ENCODE measurements around the gene LRRC8A. TPM values are rescaled to one million over a fixed set of nuclear protein-coding genes. Genes with fewer than 3 reads are reported as not detected.

Gene LRRC8A
- total and polyA plus RNA-seq, 2 of the 13 experiments (the other 11 are each of a cell fraction or from before 2014, with no cell fraction given): 16.1 to 40.6 TPM

DNA sequence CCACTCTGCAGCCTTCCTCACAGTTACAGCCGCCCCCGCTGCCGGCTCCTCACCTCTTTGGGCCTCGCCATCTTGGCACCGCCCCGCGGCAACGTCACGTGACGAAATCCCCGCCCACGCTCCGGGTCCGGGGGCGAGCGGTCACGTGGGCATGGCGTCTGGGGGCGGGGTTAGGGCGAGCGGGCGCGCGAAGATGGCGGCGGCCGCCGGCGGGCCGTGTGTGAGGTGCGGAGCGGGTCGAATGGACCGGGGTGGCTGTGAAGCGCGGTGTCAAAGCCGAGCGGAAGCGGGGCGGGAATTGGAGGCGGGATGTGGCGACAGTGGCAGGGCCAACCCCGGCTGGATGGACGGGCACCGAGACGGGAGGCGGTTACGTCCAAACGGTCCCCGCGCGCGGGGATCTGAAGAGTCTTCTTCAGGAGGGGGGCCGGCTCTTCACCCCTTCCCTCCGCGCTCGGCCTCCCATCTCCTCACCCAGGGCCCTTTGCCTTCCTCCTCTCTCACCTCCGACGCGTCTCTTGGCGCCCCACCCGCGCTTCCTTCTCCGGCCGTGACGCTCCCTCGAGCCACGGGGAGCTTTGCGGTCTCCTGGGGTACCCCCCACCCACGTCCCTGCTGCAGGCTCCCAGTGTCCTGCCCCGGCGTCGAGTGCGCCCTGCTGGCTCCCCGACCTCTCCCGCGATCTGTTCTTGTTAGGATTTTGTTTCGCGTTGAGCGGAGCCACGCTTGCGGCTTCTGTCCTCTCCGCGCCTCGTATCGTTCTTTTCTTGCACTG lies 65.8 kb downstream of the LRRC8A start, which contains the start of the genes DOLK and NUP188 (continued):
- TF ChIP-seq, protein P1, sequence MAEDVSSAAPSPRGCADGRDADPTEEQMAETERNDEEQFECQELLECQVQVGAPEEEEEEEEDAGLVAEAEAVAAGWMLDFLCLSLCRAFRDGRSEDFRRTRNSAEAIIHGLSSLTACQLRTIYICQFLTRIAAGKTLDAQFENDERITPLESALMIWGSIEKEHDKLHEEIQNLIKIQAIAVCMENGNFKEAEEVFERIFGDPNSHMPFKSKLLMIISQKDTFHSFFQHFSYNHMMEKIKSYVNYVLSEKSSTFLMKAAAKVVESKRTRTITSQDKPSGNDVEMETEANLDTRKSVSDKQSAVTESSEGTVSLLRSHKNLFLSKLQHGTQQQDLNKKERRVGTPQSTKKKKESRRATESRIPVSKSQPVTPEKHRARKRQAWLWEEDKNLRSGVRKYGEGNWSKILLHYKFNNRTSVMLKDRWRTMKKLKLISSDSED (CRISPR knock-in tag; IDR thresholded peaks at IDR 0.05): no peak
- TF ChIP-seq CENPX (CRISPR knock-in tag; IDR thresholded peaks at IDR 0.05) (no peak), ZNF143 (CRISPR knock-in tag; IDR thresholded peaks at IDR 0.05) (no peak), NR2C2 (CRISPR knock-in tag; IDR thresholded peaks at IDR 0.05; ENCODE audit: borderline replicate concordance) (peak; percentile 61; the same call in 1 of the 2 replicates), YEATS4 (CRISPR knock-in tag; IDR thresholded peaks at IDR 0.05; ENCODE audit: borderline replicate concordance) (peak; percentile 81; the same call in 1 of the 2 replicates), ZNF207 (IDR thresholded peaks at IDR 0.05; ENCODE audit: borderline replicate concordance) (no peak; the same call in 1 of the 2 replicates), ZSCAN20 (CRISPR knock-in tag; IDR thresholded peaks at IDR 0.05; ENCODE audit: borderline replicate concordance) (no peak), ZFYVE20 (CRISPR knock-in tag; IDR thresholded peaks at IDR 0.05; ENCODE audit: borderline replicate concordance, low read depth) (no peak), PRMT3 (CRISPR knock-in tag; IDR thresholded peaks at IDR 0.05; ENCODE audit: borderline replicate concordance, low read depth) (no peak), HOXA5 (CRISPR knock-in tag; IDR thresholded peaks at IDR 0.05) (peak; percentile 81; the same call in 1 of the 2 replicates), ZNF558 (CRISPR knock-in tag; IDR thresholded peaks at IDR 0.05; ENCODE audit: borderline replicate concordance) (0 out of 2 replicates have a peak, but pooled peaks have one; percentile 63), SP140L (CRISPR knock-in tag; IDR thresholded peaks at IDR 0.05; ENCODE audit: borderline replicate concordance) (no peak), NFE2L2 (IDR thresholded peaks at IDR 0.05; ENCODE audit: low read length) (no peak), CBX1 (IDR thresholded peaks at IDR 0.05; ENCODE audit: low read depth) (no peak), CC2D1A (CRISPR knock-in tag; IDR thresholded peaks at IDR 0.05) (no peak), NR2F6 (IDR thresholded peaks at IDR 0.05) (no peak), NR2F6 (CRISPR knock-in tag; IDR thresholded peaks at IDR 0.05) (0 out of 2 replicates have a peak, but pooled peaks have one; percentile 7)
- TF ChIP-seq, protein P2, sequence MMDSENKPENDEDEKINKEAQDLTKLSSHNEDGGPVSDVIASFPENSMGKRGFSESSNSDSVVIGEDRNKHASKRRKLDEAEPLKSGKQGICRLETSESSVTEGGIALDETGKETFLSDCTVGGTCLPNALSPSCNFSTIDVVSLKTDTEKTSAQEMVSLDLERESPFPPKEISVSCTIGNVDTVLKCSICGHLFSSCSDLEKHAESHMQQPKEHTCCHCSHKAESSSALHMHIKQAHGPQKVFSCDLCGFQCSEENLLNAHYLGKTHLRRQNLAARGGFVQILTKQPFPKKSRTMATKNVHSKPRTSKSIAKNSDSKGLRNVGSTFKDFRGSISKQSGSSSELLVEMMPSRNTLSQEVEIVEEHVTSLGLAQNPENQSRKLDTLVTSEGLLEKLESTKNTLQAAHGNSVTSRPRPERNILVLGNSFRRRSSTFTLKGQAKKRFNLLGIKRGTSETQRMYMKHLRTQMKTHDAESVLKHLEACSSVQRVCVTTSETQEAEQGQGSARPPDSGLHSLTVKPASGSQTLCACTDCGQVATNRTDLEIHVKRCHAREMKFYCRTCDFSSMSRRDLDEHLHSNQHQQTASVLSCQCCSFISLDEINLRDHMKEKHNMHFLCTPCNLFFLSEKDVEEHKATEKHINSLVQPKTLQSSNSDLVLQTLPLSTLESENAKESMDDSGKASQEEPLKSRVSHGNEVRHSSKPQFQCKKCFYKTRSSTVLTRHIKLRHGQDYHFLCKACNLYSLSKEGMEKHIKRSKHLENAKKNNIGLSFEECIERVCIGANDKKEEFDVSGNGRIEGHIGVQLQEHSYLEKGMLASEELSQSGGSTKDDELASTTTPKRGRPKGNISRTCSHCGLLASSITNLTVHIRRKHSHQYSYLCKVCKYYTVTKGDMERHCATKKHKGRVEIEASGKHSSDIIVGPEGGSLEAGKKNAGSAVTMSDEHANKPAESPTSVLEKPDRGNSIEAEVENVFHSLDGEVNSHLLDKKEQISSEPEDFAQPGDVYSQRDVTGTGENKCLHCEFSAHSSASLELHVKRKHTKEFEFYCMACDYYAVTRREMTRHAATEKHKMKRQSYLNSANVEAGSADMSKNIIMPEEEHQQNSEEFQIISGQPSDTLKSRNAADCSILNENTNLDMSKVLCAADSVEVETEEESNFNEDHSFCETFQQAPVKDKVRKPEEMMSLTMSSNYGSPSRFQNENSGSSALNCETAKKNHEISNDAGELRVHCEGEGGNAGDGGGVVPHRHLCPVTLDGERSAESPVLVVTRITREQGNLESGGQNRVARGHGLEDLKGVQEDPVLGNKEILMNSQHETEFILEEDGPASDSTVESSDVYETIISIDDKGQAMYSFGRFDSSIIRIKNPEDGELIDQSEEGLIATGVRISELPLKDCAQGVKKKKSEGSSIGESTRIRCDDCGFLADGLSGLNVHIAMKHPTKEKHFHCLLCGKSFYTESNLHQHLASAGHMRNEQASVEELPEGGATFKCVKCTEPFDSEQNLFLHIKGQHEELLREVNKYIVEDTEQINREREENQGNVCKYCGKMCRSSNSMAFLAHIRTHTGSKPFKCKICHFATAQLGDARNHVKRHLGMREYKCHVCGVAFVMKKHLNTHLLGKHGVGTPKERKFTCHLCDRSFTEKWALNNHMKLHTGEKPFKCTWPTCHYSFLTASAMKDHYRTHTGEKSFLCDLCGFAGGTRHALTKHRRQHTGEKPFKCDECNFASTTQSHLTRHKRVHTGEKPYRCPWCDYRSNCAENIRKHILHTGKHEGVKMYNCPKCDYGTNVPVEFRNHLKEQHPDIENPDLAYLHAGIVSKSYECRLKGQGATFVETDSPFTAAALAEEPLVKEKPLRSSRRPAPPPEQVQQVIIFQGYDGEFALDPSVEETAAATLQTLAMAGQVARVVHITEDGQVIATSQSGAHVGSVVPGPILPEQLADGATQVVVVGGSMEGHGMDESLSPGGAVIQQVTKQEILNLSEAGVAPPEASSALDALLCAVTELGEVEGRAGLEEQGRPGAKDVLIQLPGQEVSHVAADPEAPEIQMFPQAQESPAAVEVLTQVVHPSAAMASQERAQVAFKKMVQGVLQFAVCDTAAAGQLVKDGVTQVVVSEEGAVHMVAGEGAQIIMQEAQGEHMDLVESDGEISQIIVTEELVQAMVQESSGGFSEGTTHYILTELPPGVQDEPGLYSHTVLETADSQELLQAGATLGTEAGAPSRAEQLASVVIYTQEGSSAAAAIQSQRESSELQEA (CRISPR knock-in tag; IDR thresholded peaks at IDR 0.05; ENCODE audit: not compliant biosample characterization): no peak
- TF ChIP-seq, protein P3, sequence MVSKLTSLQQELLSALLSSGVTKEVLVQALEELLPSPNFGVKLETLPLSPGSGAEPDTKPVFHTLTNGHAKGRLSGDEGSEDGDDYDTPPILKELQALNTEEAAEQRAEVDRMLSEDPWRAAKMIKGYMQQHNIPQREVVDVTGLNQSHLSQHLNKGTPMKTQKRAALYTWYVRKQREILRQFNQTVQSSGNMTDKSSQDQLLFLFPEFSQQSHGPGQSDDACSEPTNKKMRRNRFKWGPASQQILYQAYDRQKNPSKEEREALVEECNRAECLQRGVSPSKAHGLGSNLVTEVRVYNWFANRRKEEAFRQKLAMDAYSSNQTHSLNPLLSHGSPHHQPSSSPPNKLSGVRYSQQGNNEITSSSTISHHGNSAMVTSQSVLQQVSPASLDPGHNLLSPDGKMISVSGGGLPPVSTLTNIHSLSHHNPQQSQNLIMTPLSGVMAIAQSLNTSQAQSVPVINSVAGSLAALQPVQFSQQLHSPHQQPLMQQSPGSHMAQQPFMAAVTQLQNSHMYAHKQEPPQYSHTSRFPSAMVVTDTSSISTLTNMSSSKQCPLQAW (CRISPR knock-in tag; IDR thresholded peaks at IDR 0.05): 0 out of 2 replicates have a peak, but pooled peaks have one; percentile 12
